ENCODE measurements around the gene TELO2.
A peak's percentile ranks its signal among the peaks of the same experiment; 100 is the strongest.
"Not testable (repeated sequence)": the region's sequence is repeated elsewhere in the genome, so short reads cannot be mapped to it uniquely, and the experiment has no call there.

TELO2 gene

GRCh38 chr16:1466054-1466453 is 27.1 kb upstream of the TELO2 start:
- H2BK12ac ChIP-seq (ENCODE audit: low read length) = no peak overlapping the region
- WGBS, 2 donors (ENCODE audit: extremely low coverage in 2 of 2, insufficient read length in 2 of 2, insufficient replicate concordance in 1 of 2) = no CpG with 5 or more reads among the region's 24 CpGs
- no peak for DNase-seq (ENCODE audit: low spot score)

GRCh38 chr16:1466968-1467521 is 26.1 kb upstream of the TELO2 start:
- no peak overlapping the region for H4K8ac ChIP-seq (ENCODE audit: low read depth, low read length)

More at GRCh38 chr16:1466054-1466453, 27.1 kb upstream of the TELO2 start:
- no peak overlapping the region for H3K18ac ChIP-seq (ENCODE audit: low read length)
- peaks cover 3 to 12% of the 10 kb centered on the region in 2 donors for H3K36me3 ChIP-seq (replicated peaks in 1 of 2; ENCODE audit: control insufficient read depth in 2 of 2, insufficient read depth in 2 of 2, low read length in 2 of 2)
- H3K27me3 ChIP-seq (ENCODE audit: control insufficient read depth in 3 of 3, insufficient read depth in 3 of 3, low read depth in 1 of 3, low read length in 3 of 3) = no peaks in the 10 kb centered on the region
- H3K14ac ChIP-seq (ENCODE audit: low read length) = no peak overlapping the region
- peak overlapping the region; percentile 89 for H3K23ac ChIP-seq (ENCODE audit: low read depth, low read length, poor library complexity)
- no peak overlapping the region for H3K4me2 ChIP-seq (ENCODE audit: insufficient read depth, low read length, poor library complexity, severe bottlenecking)
- H2AFZ ChIP-seq (ENCODE audit: low read length) = no peak overlapping the region
- no peak overlapping the region for H2BK15ac ChIP-seq (ENCODE audit: low read length)
- no peaks in the 10 kb centered on the region for H3K9me3 ChIP-seq (replicated peaks in 1 of 2; ENCODE audit: control insufficient read depth in 2 of 2, insufficient read depth in 1 of 2, low read depth in 1 of 2, low read length in 2 of 2)
- peaks cover 0 to 7% of the 10 kb centered on the region in 2 donors for H3K4me1 ChIP-seq (ENCODE audit: control insufficient read depth in 2 of 2, insufficient read depth in 1 of 2, low read depth in 1 of 2, low read length in 2 of 2)
- H3K79me1 ChIP-seq (ENCODE audit: low read depth, low read length) = peaks cover 24% of the 10 kb centered on the region
- no peak overlapping the region for H4K91ac ChIP-seq (ENCODE audit: low read depth, low read length, poor library complexity)
- no peak overlapping the region for H3K27ac ChIP-seq (replicated peaks; ENCODE audit: low read length)
- H4K8ac ChIP-seq (ENCODE audit: low read depth, low read length) = no peak overlapping the region
- H2BK120ac ChIP-seq (ENCODE audit: low read depth, low read length) = no peak overlapping the region
- no peak overlapping the region for H2BK5ac ChIP-seq (ENCODE audit: low read length)
- no peak overlapping the region for H3K4ac ChIP-seq (ENCODE audit: low read length)
- H2AK5ac ChIP-seq (ENCODE audit: low read depth, low read length) = peak overlapping the region; percentile 46
- H3K4me3 ChIP-seq (ENCODE audit: low read length in 2 of 2) = no peak overlapping the region
- peak overlapping the region; percentile 70 for H3K9ac ChIP-seq (ENCODE audit: low read depth, low read length, poor library complexity)

GRCh38 chr16:1468426-1468810 is 24.7 kb upstream of the TELO2 start:
- no peak overlapping the region for H2BK120ac ChIP-seq (ENCODE audit: low read depth, low read length)

More at GRCh38 chr16:1466968-1467521, 26.1 kb upstream of the TELO2 start:
- H2BK5ac ChIP-seq (ENCODE audit: low read length) = no peak overlapping the region
- no peaks in the 10 kb centered on the region for H3K9me3 ChIP-seq (replicated peaks in 1 of 2; ENCODE audit: control insufficient read depth in 2 of 2, insufficient read depth in 1 of 2, low read depth in 1 of 2, low read length in 2 of 2)
- no peak overlapping the region for H2AK5ac ChIP-seq (ENCODE audit: low read depth, low read length)
- peaks cover 32% of the 10 kb centered on the region for H3K79me1 ChIP-seq (ENCODE audit: low read depth, low read length)
- DNase-seq (ENCODE audit: low spot score) = no peak
- no peak overlapping the region for H3K4me3 ChIP-seq (ENCODE audit: low read length in 2 of 2)
- no peak overlapping the region for H2AFZ ChIP-seq (ENCODE audit: low read length)
- H2BK15ac ChIP-seq (ENCODE audit: low read length) = peak overlapping the region; percentile 49
- H2BK120ac ChIP-seq (ENCODE audit: low read depth, low read length) = no peak overlapping the region
- H3K27ac ChIP-seq (replicated peaks; ENCODE audit: low read length) = no peak overlapping the region
- H3K23ac ChIP-seq (ENCODE audit: low read depth, low read length, poor library complexity) = peak overlapping the region; percentile 55
- peak overlapping the region; percentile 73 for H2BK12ac ChIP-seq (ENCODE audit: low read length)
- H4K91ac ChIP-seq (ENCODE audit: low read depth, low read length, poor library complexity) = peak overlapping the region; percentile 53
- H3K36me3 ChIP-seq (replicated peaks in 1 of 2; ENCODE audit: control insufficient read depth in 2 of 2, insufficient read depth in 2 of 2, low read length in 2 of 2) = peaks cover 0 to 5% of the 10 kb centered on the region in 2 donors
- H3K14ac ChIP-seq (ENCODE audit: low read length) = no peak overlapping the region
- H3K4me2 ChIP-seq (ENCODE audit: insufficient read depth, low read length, poor library complexity, severe bottlenecking) = no peak overlapping the region
- WGBS, 2 donors (ENCODE audit: extremely low coverage in 2 of 2, insufficient read length in 2 of 2, insufficient replicate concordance in 1 of 2) = no CpG with 5 or more reads among the region's 14 CpGs
- H3K4ac ChIP-seq (ENCODE audit: low read length) = no peak overlapping the region
- peak overlapping the region; percentile 70 for H3K9ac ChIP-seq (ENCODE audit: low read depth, low read length, poor library complexity)
- H3K4me1 ChIP-seq (ENCODE audit: control insufficient read depth in 2 of 2, insufficient read depth in 1 of 2, low read depth in 1 of 2, low read length in 2 of 2) = peaks cover 0 to 9% of the 10 kb centered on the region in 2 donors
- no peak overlapping the region for H3K18ac ChIP-seq (ENCODE audit: low read length)
- H3K27me3 ChIP-seq (ENCODE audit: control insufficient read depth in 3 of 3, insufficient read depth in 3 of 3, low read depth in 1 of 3, low read length in 3 of 3) = no peaks in the 10 kb centered on the region

GRCh38 chr16:1469141-1469540 is 24.0 kb upstream of the TELO2 start:
- not testable (repeated sequence) for H3K4me2 ChIP-seq (ENCODE audit: insufficient read depth, low read length, poor library complexity, severe bottlenecking); H4K8ac ChIP-seq (ENCODE audit: low read depth, low read length); H3K4me1 ChIP-seq (ENCODE audit: control insufficient read depth in 2 of 2, insufficient read depth in 1 of 2, low read depth in 1 of 2, low read length in 2 of 2); H2BK12ac ChIP-seq (ENCODE audit: low read length); H3K27ac ChIP-seq (replicated peaks; ENCODE audit: low read length); H3K4ac ChIP-seq (ENCODE audit: low read length); H2BK15ac ChIP-seq (ENCODE audit: low read length); DNase-seq (ENCODE audit: low spot score); H3K4me3 ChIP-seq (ENCODE audit: low read length in 2 of 2); H4K91ac ChIP-seq (ENCODE audit: low read depth, low read length, poor library complexity); H2BK120ac ChIP-seq (ENCODE audit: low read depth, low read length); H3K27me3 ChIP-seq (ENCODE audit: control insufficient read depth in 3 of 3, insufficient read depth in 3 of 3, low read depth in 1 of 3, low read length in 3 of 3); H2AK5ac ChIP-seq (ENCODE audit: low read depth, low read length); H3K9me3 ChIP-seq (replicated peaks in 1 of 2; ENCODE audit: control insufficient read depth in 2 of 2, insufficient read depth in 1 of 2, low read depth in 1 of 2, low read length in 2 of 2); H2BK5ac ChIP-seq (ENCODE audit: low read length); H3K18ac ChIP-seq (ENCODE audit: low read length); H2AFZ ChIP-seq (ENCODE audit: low read length); H3K9ac ChIP-seq (ENCODE audit: low read depth, low read length, poor library complexity); H3K36me3 ChIP-seq (replicated peaks in 1 of 2; ENCODE audit: control insufficient read depth in 2 of 2, insufficient read depth in 2 of 2, low read length in 2 of 2); H3K14ac ChIP-seq (ENCODE audit: low read length); H3K23ac ChIP-seq (ENCODE audit: low read depth, low read length, poor library complexity)
- H3K79me1 ChIP-seq (ENCODE audit: low read depth, low read length) = peaks cover 33% of the 10 kb centered on the region
- no CpG with 5 or more reads among the region's 5 CpGs for WGBS, 2 donors (ENCODE audit: extremely low coverage in 2 of 2, insufficient read length in 2 of 2, insufficient replicate concordance in 1 of 2)

More at GRCh38 chr16:1468426-1468810, 24.7 kb upstream of the TELO2 start:
- H2AFZ ChIP-seq (ENCODE audit: low read length) = no peak overlapping the region
- H4K8ac ChIP-seq (ENCODE audit: low read depth, low read length) = no peak overlapping the region
- no peaks in the 10 kb centered on the region for H3K36me3 ChIP-seq (replicated peaks in 1 of 2; ENCODE audit: control insufficient read depth in 2 of 2, insufficient read depth in 2 of 2, low read length in 2 of 2)
- no CpG with 5 or more reads among the region's 22 CpGs for WGBS, 2 donors (ENCODE audit: extremely low coverage in 2 of 2, insufficient read length in 2 of 2, insufficient replicate concordance in 1 of 2)
- H4K91ac ChIP-seq (ENCODE audit: low read depth, low read length, poor library complexity) = no peak overlapping the region
- H3K27me3 ChIP-seq (ENCODE audit: control insufficient read depth in 3 of 3, insufficient read depth in 3 of 3, low read depth in 1 of 3, low read length in 3 of 3) = no peaks in the 10 kb centered on the region
- peaks cover 0 to 9% of the 10 kb centered on the region in 2 donors for H3K4me1 ChIP-seq (ENCODE audit: control insufficient read depth in 2 of 2, insufficient read depth in 1 of 2, low read depth in 1 of 2, low read length in 2 of 2)
- H3K14ac ChIP-seq (ENCODE audit: low read length) = no peak overlapping the region
- no peaks in the 10 kb centered on the region for H3K9me3 ChIP-seq (replicated peaks in 1 of 2; ENCODE audit: control insufficient read depth in 2 of 2, insufficient read depth in 1 of 2, low read depth in 1 of 2, low read length in 2 of 2)
- H3K9ac ChIP-seq (ENCODE audit: low read depth, low read length, poor library complexity) = no peak overlapping the region
- no peak overlapping the region for H2BK12ac ChIP-seq (ENCODE audit: low read length)
- H3K79me1 ChIP-seq (ENCODE audit: low read depth, low read length) = peaks cover 32% of the 10 kb centered on the region
- peak overlapping the region in 1 of 2 donors; percentile 63 for H3K4me3 ChIP-seq (ENCODE audit: low read length in 2 of 2)
- H2BK15ac ChIP-seq (ENCODE audit: low read length) = no peak overlapping the region
- H2AK5ac ChIP-seq (ENCODE audit: low read depth, low read length) = no peak overlapping the region
- H3K23ac ChIP-seq (ENCODE audit: low read depth, low read length, poor library complexity) = no peak overlapping the region
- no peak overlapping the region for H3K27ac ChIP-seq (replicated peaks; ENCODE audit: low read length)
- H3K4me2 ChIP-seq (ENCODE audit: insufficient read depth, low read length, poor library complexity, severe bottlenecking) = no peak overlapping the region
- no peak overlapping the region for H3K4ac ChIP-seq (ENCODE audit: low read length)
- H2BK5ac ChIP-seq (ENCODE audit: low read length) = no peak overlapping the region
- no peak for DNase-seq (ENCODE audit: low spot score)
- H3K18ac ChIP-seq (ENCODE audit: low read length) = no peak overlapping the region
